HepG2 (cell line): ENCODE data around the gene MYO7A.

Experiments
- EZH2 ChIP-seq: conservative IDR thresholded peaks from 2 replicates; pipeline ENCODE4 v1.6.1; 2012; ENCODE audit warnings: mild to moderate bottlenecking, low read depth, low read length, moderate library complexity
- KLF11 ChIP-seq: IDR thresholded peaks from 2 replicates; pipeline ENCODE4 v1.6.1; 2016; ENCODE audit warnings: missing compliant biosample characterization
- YY1 ChIP-seq: IDR thresholded peaks from 2 replicates; pipeline ENCODE4 v1.6.1; 2011; ENCODE audit warnings: low read length, low read depth, moderate library complexity, mild to moderate bottlenecking; ENCODE audit not compliant: insufficient read depth, insufficient replicate concordance
- TF ChIP-seq, protein P1 (sequence below): sonication (generic); formaldehyde crosslinking; IDR thresholded peaks from 2 replicates; pipeline ENCODE4 v1.4.0; 2020; ENCODE audit warnings: missing genetic modification reagents
- TF ChIP-seq, protein P2 (sequence below): IDR thresholded peaks from 2 replicates; pipeline ENCODE4 v1.6.1; 2016; ENCODE audit warnings: missing compliant biosample characterization, missing genetic modification reagents, borderline replicate concordance
- TF ChIP-seq, protein P3 (sequence below): sonication (generic); formaldehyde crosslinking; IDR thresholded peaks from 2 replicates; pipeline ENCODE4 v1.4.0; 2020; ENCODE audit warnings: missing genetic modification reagents
- TF ChIP-seq, protein P4 (sequence below): sonication (generic); formaldehyde crosslinking; IDR thresholded peaks from 2 replicates; pipeline ENCODE4 v1.5.0; 2020; ENCODE audit warnings: mild to moderate bottlenecking, missing genetic modification reagents, moderate library complexity

DNA sequence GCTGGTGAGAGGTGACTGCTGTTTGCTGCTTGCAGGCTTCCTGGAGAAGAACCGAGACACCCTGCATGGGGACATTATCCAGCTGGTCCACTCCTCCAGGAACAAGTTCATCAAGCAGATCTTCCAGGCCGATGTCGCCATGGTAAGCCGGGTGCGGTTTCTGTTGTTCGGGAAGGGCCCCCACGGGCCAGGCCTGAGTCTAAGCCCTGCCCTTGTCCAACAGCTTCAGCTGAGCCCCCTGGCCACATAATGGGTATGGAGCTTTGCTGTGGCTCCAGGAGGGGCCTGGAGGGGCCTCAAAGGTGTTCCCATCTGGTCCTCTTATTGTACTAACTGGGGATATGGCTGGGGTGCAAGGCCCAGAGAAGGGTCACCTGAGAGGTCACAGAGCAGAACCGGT lies 38.0 kb downstream of the MYO7A start:
- TF ChIP-seq YY1 (no peak), EZH2 (no peak), KLF11 (CRISPR knock-in tag) (no peak)
- TF ChIP-seq, protein P1, sequence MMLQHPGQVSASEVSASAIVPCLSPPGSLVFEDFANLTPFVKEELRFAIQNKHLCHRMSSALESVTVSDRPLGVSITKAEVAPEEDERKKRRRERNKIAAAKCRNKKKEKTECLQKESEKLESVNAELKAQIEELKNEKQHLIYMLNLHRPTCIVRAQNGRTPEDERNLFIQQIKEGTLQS (CRISPR knock-in tag), result no peak
- TF ChIP-seq, protein P2, sequence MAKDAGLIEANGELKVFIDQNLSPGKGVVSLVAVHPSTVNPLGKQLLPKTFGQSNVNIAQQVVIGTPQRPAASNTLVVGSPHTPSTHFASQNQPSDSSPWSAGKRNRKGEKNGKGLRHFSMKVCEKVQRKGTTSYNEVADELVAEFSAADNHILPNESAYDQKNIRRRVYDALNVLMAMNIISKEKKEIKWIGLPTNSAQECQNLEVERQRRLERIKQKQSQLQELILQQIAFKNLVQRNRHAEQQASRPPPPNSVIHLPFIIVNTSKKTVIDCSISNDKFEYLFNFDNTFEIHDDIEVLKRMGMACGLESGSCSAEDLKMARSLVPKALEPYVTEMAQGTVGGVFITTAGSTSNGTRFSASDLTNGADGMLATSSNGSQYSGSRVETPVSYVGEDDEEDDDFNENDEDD (CRISPR knock-in tag), result no peak
- TF ChIP-seq, protein P3, sequence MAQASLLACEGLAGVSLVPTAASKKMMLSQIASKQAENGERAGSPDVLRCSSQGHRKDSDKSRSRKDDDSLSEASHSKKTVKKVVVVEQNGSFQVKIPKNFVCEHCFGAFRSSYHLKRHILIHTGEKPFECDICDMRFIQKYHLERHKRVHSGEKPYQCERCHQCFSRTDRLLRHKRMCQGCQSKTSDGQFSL (CRISPR knock-in tag), result no peak
- TF ChIP-seq, protein P4, sequence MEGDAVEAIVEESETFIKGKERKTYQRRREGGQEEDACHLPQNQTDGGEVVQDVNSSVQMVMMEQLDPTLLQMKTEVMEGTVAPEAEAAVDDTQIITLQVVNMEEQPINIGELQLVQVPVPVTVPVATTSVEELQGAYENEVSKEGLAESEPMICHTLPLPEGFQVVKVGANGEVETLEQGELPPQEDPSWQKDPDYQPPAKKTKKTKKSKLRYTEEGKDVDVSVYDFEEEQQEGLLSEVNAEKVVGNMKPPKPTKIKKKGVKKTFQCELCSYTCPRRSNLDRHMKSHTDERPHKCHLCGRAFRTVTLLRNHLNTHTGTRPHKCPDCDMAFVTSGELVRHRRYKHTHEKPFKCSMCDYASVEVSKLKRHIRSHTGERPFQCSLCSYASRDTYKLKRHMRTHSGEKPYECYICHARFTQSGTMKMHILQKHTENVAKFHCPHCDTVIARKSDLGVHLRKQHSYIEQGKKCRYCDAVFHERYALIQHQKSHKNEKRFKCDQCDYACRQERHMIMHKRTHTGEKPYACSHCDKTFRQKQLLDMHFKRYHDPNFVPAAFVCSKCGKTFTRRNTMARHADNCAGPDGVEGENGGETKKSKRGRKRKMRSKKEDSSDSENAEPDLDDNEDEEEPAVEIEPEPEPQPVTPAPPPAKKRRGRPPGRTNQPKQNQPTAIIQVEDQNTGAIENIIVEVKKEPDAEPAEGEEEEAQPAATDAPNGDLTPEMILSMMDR, result no peak
